Measurements from ENCODE around the gene ZFAND6. TPM values are rescaled to one million over a fixed set of nuclear protein-coding genes. Genes with fewer than 3 reads are reported as not detected.
A peak's percentile ranks its signal among the peaks of the same experiment; 100 is the strongest.

The ZFAND6 gene
- total RNA-seq, 3 donors from 2014 or later = 141 to 193 (median 159) TPM

DNA sequence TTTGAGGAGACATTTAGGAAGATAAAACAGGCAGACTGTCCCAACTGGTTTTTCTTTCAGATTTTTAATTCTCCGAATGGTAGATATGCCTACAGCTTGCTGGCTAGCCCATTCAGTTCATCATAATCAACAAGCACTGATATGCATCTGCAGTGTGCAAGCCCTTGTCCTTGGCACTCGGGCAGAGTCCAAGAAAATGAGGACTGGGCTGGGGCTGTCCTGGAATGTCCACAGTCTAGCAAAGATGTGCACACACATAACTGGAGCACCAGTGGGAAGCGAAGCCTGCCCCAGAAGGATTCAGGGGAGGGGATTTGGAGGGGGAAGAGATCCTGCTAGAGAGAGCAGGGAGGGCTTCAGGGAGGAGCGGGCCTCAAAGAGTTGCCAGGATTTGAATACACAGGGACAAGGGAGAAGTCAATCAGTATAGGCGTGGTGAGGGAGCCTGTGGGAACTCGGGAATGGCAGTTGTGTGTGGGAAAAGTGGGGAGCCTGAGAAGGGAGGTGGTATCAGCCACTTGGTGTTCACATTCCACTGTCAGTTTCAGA is 102.1 kb downstream of the ZFAND6 start:
- TF ChIP-seq, protein P1, sequence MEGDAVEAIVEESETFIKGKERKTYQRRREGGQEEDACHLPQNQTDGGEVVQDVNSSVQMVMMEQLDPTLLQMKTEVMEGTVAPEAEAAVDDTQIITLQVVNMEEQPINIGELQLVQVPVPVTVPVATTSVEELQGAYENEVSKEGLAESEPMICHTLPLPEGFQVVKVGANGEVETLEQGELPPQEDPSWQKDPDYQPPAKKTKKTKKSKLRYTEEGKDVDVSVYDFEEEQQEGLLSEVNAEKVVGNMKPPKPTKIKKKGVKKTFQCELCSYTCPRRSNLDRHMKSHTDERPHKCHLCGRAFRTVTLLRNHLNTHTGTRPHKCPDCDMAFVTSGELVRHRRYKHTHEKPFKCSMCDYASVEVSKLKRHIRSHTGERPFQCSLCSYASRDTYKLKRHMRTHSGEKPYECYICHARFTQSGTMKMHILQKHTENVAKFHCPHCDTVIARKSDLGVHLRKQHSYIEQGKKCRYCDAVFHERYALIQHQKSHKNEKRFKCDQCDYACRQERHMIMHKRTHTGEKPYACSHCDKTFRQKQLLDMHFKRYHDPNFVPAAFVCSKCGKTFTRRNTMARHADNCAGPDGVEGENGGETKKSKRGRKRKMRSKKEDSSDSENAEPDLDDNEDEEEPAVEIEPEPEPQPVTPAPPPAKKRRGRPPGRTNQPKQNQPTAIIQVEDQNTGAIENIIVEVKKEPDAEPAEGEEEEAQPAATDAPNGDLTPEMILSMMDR (IDR thresholded peaks at IDR 0.05) = no peak
- TF ChIP-seq POLR2AphosphoS5 (IDR thresholded peaks at IDR 0.05) (no peak), POLR2A (IDR thresholded peaks at IDR 0.05) (no peak)

DNA sequence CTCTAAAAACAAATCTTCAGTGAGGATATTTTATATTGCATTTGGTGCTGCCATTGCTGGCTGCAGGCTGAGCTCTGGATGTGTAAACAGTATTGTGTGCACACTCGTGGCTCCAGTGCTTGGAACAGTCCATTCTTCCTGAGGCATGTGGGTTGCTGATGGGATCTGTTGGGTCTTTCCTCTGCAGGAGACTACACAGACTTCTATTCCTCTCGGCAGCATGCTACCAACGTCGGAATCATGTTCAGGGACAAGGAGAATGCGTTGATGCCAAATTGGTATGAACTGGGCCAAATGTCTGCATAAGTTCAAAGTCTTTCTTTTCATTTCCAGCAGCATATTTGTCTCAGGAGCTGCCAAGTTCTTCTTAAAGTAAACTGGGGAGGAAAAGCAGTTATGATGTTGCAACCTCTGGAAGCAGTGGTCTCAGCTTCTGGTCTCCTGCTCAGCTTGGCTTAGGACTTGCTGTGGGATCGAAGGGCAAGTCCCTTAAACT is 102.6 kb downstream of the ZFAND6 start:
- no peak overlapping the region for H3K27ac ChIP-seq
- H3K4me3 ChIP-seq = no peak overlapping the region
- TF ChIP-seq, protein P1 (IDR thresholded peaks at IDR 0.05) = no peak
- TF ChIP-seq POLR2A (IDR thresholded peaks at IDR 0.05) (no peak), POLR2AphosphoS5 (IDR thresholded peaks at IDR 0.05) (no peak)
- no peaks in the 10 kb centered on the region for H3K9me3 ChIP-seq
- H3K27me3 ChIP-seq = no peaks in the 10 kb centered on the region
- peaks cover 0 to 5% of the 10 kb centered on the region in 2 donors for H3K4me1 ChIP-seq
- intact Hi-C loops (cut with DNase I; ENCODE audit: low total_unique reads) = no loop called here
- H3K36me3 ChIP-seq = no peaks in the 10 kb centered on the region
- no peak for DNase-seq (ENCODE audit: low spot score in 2 of 2)

More for the DNA sequence above, 102.1 kb downstream of the ZFAND6 start:
- Histone ChIP-seq H3K9me3 (no peaks in the 10 kb centered on the region), H3K27me3 (no peaks in the 10 kb centered on the region), H3K4me1 (peaks cover 0 to 5% of the 10 kb centered on the region in 2 donors), H3K4me3 (no peak overlapping the region), H3K27ac (no peak overlapping the region), H3K36me3 (no peaks in the 10 kb centered on the region)
- DNase-seq (ENCODE audit: low spot score in 2 of 2) = no peak
- intact Hi-C loops (cut with DNase I; ENCODE audit: low total_unique reads) = no loop called here

DNA sequence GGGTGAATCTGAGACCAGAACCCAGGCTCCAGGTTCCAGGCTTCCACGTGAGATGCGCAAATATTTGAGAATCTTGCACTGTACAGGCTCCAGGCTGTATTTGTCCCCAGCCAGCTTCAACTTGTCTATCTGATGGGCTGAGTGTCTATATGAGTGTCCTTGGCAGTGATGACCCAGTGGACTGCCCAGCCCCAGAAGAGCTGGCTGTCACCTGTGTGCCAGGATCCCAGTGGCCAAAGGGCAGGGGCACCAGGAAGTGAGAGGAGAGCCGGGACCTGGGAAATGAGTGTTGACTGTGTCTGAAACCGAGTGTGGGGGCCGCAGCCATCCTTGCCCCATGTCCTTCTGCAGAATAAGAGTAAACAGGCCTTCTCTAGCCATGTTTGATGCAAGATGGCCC is 103.7 kb downstream of the ZFAND6 start:
- Histone ChIP-seq H3K4me1 (peaks cover 0 to 5% of the 10 kb centered on the region in 2 donors), H3K36me3 (no peaks in the 10 kb centered on the region), H3K27me3 (no peaks in the 10 kb centered on the region), H3K9me3 (no peaks in the 10 kb centered on the region), H3K4me3 (no peak overlapping the region), H3K27ac (peak overlapping the region in 1 of 2 donors; percentile 15)
- DNase-seq (ENCODE audit: low spot score in 2 of 2) = peak in 1 of 2 donors; percentile 59
- intact Hi-C loops (cut with DNase I; ENCODE audit: low total_unique reads) = no loop called here
- TF ChIP-seq, protein P1 (IDR thresholded peaks at IDR 0.05) = no peak
- TF ChIP-seq POLR2A (IDR thresholded peaks at IDR 0.05) (no peak), POLR2AphosphoS5 (IDR thresholded peaks at IDR 0.05) (no peak)

DNA sequence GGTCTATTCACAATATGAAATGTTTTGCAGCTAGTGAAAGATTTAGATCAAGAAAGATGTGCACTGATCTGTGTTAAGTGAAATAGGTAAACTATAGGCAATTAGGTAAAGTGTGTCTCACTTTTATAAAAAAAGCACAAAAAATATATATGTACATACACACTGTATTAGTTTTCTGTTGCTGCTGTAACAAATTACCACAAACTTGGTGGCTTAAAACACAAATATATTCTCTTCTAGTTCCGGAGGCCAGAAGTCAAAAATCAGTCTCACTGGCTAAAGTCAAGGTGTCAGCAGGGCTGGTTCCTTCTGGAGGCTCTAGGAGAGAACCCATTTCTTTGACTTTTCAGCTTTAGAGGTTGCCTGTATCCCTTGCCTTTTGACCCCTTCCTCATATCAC is 104.4 kb downstream of the ZFAND6 start:
- Histone ChIP-seq H3K27me3 (no peaks in the 10 kb centered on the region), H3K27ac (no peak overlapping the region), H3K36me3 (no peaks in the 10 kb centered on the region), H3K4me1 (peaks cover 0 to 5% of the 10 kb centered on the region in 2 donors), H3K9me3 (no peaks in the 10 kb centered on the region), H3K4me3 (no peak overlapping the region)
- TF ChIP-seq POLR2A (IDR thresholded peaks at IDR 0.05) = no peak
- TF ChIP-seq, protein P1 (IDR thresholded peaks at IDR 0.05) = no peak
- TF ChIP-seq POLR2AphosphoS5 (IDR thresholded peaks at IDR 0.05) = no peak
- DNase-seq (ENCODE audit: low spot score in 2 of 2) = no peak
- intact Hi-C loops (cut with DNase I; ENCODE audit: low total_unique reads) = no loop called here

DNA sequence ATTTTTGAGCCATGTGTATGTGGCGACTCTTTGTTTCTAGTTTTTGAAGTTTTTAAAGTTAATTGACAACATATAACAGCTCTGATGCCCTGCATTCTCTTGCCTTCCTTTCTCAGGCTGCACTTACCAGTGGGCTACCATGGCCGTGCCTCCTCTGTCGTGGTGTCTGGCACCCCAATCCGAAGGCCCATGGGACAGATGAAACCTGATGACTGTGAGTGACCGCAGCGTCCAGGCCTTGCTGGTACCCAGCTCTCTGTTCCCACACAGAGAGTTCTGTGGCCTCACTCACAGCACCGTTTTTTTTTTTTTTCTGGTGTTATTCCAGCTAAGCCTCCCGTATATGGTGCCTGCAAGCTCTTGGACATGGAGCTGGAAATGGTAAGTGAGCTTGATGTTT is 108.5 kb downstream of the ZFAND6 start:
- Histone ChIP-seq H3K36me3 (no peaks in the 10 kb centered on the region), H3K27me3 (no peaks in the 10 kb centered on the region), H3K4me3 (no peak overlapping the region), H3K27ac (no peak overlapping the region), H3K4me1 (no peaks in the 10 kb centered on the region), H3K9me3 (no peaks in the 10 kb centered on the region)
- DNase-seq (ENCODE audit: low spot score in 2 of 2) = no peak
- intact Hi-C loops (cut with DNase I; ENCODE audit: low total_unique reads) = no loop called here
- TF ChIP-seq, protein P1 (IDR thresholded peaks at IDR 0.05) = no peak
- TF ChIP-seq POLR2A (IDR thresholded peaks at IDR 0.05) = no peak
- TF ChIP-seq POLR2AphosphoS5 (IDR thresholded peaks at IDR 0.05) = no peak

All from breast epithelium (tissue), 4 donors.